HEK293 (cell line): ENCODE measurements around the gene PTK7.

Experiments used
- BCL11B ChIP-seq: fragments of 450-650 bp; formaldehyde crosslinking; IDR thresholded peaks from 2 replicates; pipeline ENCODE4 v1.5.1; 2016; ENCODE audit warnings: low read depth, missing biosample characterization, missing genetic modification characterization
- CTCF ChIP-seq: fragments of 450-650 bp; formaldehyde crosslinking; IDR thresholded peaks from 2 replicates; pipeline ENCODE4 v1.5.1; 2016; ENCODE audit warnings: missing biosample characterization, missing genetic modification characterization
- KLF16 ChIP-seq: fragments of 450-650 bp; formaldehyde crosslinking; IDR thresholded peaks from 2 replicates; pipeline ENCODE4 v1.5.1; 2017; ENCODE audit warnings: missing biosample characterization, missing genetic modification characterization
- ZBTB26 ChIP-seq: fragments of 450-650 bp; formaldehyde crosslinking; optimal IDR thresholded peaks from 2 replicates; pipeline ENCODE3; 2016; ENCODE audit warnings: missing biosample characterization, mild to moderate bottlenecking, missing genetic modification characterization
- ZNF335 ChIP-seq: fragments of 450-650 bp; formaldehyde crosslinking; conservative IDR thresholded peaks from 2 replicates; pipeline ENCODE4 v1.5.1; 2016; ENCODE audit warnings: missing biosample characterization, missing genetic modification characterization

- no peak for TF ChIP-seq CTCF
- no peak for TF ChIP-seq KLF16 (tag by site-specific recombination)
- no peak for TF ChIP-seq ZBTB26 (tag by site-specific recombination)
- TF ChIP-seq ZNF335 (tag by site-specific recombination), result no peak
- no peak for TF ChIP-seq BCL11B
Measured at GRCh38 chr6:43045371-43045930, 30.7 kb upstream of the PTK7 start.
